Left lung (tissue), 10 donors: ENCODE data around the gene CPLANE2. TPM values are rescaled to one million over a fixed set of nuclear protein-coding genes. Genes with fewer than 3 reads are reported as not detected.
A peak's percentile ranks its signal among the peaks of the same experiment; 100 is the strongest.

ENCODE experiments used
- ATAC-seq: fragments of 200-7000 bp; cut with Tn5 transposase; one replicate; pipeline ENCODE4 v1.9.1; 2020; ENCODE audit warnings: moderate library complexity
- DNase-seq, 4 donors: peaks; one replicate each; pipeline ENCODE4 v3.0.0-alpha.2; 2013 to 2020
- H3K27ac ChIP-seq, 2 donors: fragments of 200-600 bp; sonication (generic) in 1 of 2; one replicate each; pipeline versions ENCODE4 v1.5.0 to v1.8.0; 2020 to 2021
- H3K27me3 ChIP-seq, 2 donors: fragments of 200-600 bp; sonication (generic) in 1 of 2; one replicate each; pipeline versions ENCODE4 v1.5.0 to v1.8.0; 2020 to 2021
- H3K36me3 ChIP-seq, 2 donors: fragments of 200-600 bp; sonication (generic) in 1 of 2; one replicate each; pipeline versions ENCODE4 v1.5.0 to v1.8.0; 2020 to 2021
- H3K4me1 ChIP-seq, 2 donors: fragments of 200-600 bp; one replicate each; pipeline ENCODE4 v1.8.0; 2021
- H3K4me3 ChIP-seq, 2 donors: fragments of 200-600 bp; sonication (generic) in 1 of 2; one replicate each; pipeline versions ENCODE4 v1.5.0 to v1.8.0; 2020 to 2021; ENCODE audit warnings: mild to moderate bottlenecking in 1 of 2
- H3K9me3 ChIP-seq, 2 donors: fragments of 200-600 bp; sonication (generic) in 1 of 2; one replicate each; pipeline versions ENCODE4 v1.5.0 to v1.8.0; 2020 to 2021
- intact Hi-C, 2 donors: fragments of 100-400 bp; cut with DNase I; formaldehyde crosslinking; loops; one replicate each; pipeline versions ENCODE4 v1.11.2 to v1.14.2; 2022
- polyA plus RNA-seq, 6 donors: library from polyadenylated mRNA; unstranded; fragments of 120-200 nt; gene quantifications; one replicate each; pipeline ENCODE4 v1.2.1, GENCODE V29; 2013; ENCODE audit not compliant: insufficient read length in 6 of 6
- total RNA-seq, 2 donors: library from RNA; stranded (reverse); fragmentation: NEBNext Ultra II Directional; extraction: Animal tissue kit (Norgen Biotek cat#: 25700); gene quantifications; one replicate each; pipeline ENCODE4 v1.2.1, GENCODE V29; 2021
- TF ChIP-seq, protein P1 (sequence below), 2 donors: fragments of 200-600 bp; sonication (generic) in 1 of 2; IDR thresholded peaks; one replicate each; pipeline versions ENCODE4 v1.5.0 to v1.8.0; 2021; ENCODE audit warnings: antibody characterized with exemption in 2 of 2
- donor health status: DM: no; HTN: yes; CAD: no.
- donor health status: DM: no; HTN: no; CAD: no.

The CPLANE2 gene
- total and polyA plus RNA-seq, 8 donors = 3.9 to 8.9 (median 5.3) TPM

DNA sequence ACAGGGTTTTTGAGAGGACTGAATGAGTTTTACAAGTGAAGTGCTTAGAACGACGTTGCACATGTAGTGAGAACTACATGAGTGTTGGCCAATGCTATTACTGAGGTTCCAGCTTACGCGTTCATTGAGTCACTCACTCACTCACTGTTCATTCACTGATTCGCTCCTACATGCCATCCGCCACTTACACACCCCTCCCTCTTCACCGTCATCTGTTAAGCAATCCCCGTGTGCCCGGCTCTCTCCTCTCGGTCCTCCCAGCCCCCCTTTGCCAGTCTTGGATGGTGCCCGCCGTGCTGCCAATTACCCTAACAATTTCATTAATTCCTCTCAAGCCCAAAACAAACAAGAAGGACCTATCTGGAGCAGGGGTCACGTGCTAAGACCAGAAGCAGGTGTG lies 53.8 kb downstream of the CPLANE2 start:
- no peaks in the 10 kb centered on the region for H3K9me3 ChIP-seq
- peaks cover 24 to 33% of the 10 kb centered on the region in 2 donors for H3K4me1 ChIP-seq
- TF ChIP-seq, protein P1, sequence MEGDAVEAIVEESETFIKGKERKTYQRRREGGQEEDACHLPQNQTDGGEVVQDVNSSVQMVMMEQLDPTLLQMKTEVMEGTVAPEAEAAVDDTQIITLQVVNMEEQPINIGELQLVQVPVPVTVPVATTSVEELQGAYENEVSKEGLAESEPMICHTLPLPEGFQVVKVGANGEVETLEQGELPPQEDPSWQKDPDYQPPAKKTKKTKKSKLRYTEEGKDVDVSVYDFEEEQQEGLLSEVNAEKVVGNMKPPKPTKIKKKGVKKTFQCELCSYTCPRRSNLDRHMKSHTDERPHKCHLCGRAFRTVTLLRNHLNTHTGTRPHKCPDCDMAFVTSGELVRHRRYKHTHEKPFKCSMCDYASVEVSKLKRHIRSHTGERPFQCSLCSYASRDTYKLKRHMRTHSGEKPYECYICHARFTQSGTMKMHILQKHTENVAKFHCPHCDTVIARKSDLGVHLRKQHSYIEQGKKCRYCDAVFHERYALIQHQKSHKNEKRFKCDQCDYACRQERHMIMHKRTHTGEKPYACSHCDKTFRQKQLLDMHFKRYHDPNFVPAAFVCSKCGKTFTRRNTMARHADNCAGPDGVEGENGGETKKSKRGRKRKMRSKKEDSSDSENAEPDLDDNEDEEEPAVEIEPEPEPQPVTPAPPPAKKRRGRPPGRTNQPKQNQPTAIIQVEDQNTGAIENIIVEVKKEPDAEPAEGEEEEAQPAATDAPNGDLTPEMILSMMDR (IDR thresholded peaks at IDR 0.05) = no peak
- H3K27ac ChIP-seq = peak overlapping the region in 1 of 2 donors; percentile 81
- H3K4me3 ChIP-seq = no peak overlapping the region
- intact Hi-C loops = no loop called here
- ATAC-seq (peak; percentile 60), DNase-seq (peak in 2 of 4 donors; percentile 82 to 83)
- no peaks in the 10 kb centered on the region for H3K27me3 ChIP-seq
- H3K36me3 ChIP-seq = no peaks in the 10 kb centered on the region

DNA sequence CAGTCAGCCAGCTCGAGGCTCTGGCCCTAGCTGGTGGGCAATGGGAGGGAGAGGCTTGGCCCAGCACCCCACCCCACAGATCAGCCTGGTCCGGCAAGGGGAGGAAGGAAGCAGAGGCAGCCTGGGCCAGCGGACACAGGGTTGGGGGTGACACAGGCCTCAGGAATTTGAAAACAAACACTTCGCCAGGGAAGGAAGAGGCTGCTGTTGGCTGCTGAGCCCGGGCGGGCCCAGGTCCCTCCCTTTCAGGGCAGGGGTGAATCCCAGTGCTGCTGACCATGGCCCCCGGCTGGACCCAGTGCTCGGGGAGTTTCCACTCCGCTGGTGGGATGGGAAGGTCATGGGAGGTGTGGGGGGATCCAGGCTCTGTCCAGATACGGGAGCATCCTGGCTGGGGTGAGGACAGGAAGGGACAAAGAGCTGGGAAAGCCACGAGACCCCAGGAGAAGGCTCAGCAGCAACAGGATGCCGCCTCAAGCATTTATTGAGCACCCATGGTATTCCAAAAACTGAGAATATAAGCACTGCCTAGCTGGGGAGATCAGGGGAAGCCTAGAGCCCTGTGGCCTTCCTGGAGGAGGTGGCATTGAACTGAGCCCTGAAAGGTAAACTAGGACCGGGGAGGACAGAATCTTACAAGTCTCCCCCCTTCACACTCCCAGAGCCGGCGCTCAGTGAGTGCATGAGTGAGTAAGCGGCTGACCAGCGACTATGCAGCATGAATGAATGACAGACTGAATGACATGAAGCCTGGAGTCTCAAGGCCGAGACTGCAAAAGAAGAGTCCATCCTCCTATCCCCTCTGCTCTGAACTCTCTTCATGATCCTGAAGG lies 54.9 kb downstream of the CPLANE2 start:
- intact Hi-C loops = no loop called here
- Histone ChIP-seq H3K36me3 (no peaks in the 10 kb centered on the region), H3K4me1 (peaks cover 24 to 29% of the 10 kb centered on the region in 2 donors), H3K27me3 (no peaks in the 10 kb centered on the region), H3K9me3 (no peaks in the 10 kb centered on the region), H3K4me3 (no peak overlapping the region), H3K27ac (peak overlapping the region; percentile 81 to 85)
- DNase-seq = peak; percentile 80 to 93 (median 89)
- TF ChIP-seq, protein P1 (IDR thresholded peaks at IDR 0.05) = no peak
- ATAC-seq = peak; percentile 86

Other genes starting within 250 kb of the CPLANE2 start
- gene SRARP, start 232.9 kb downstream of the CPLANE2 start, total RNA-seq = not detected
- gene SRARP, start 232.9 kb downstream of the CPLANE2 start, polyA plus RNA-seq = under 1 TPM in 4 of 6 donors, not detected in 2; 0.08 to 0.20 (median 0.10) TPM
- gene HSPB7, start 219.1 kb downstream of the CPLANE2 start, total RNA-seq = 10 to 100 TPM in 1 of 2 donors, 1 to 10 TPM in 1; 4.2 to 22.1 TPM
- 1 to 10 TPM; 1.5 to 6.3 (median 2.9) TPM for gene HSPB7, start 219.1 kb downstream of the CPLANE2 start, polyA plus RNA-seq
- under 1 TPM; 0.12 to 0.39 TPM for gene CLCNKA, start 215.1 kb downstream of the CPLANE2 start, total RNA-seq
- gene CLCNKA, start 215.1 kb downstream of the CPLANE2 start, polyA plus RNA-seq = 1 to 10 TPM in 2 of 6 donors, under 1 TPM in 4; 0.48 to 1.4 (median 0.88) TPM
- gene CLCNKB, start 193.4 kb downstream of the CPLANE2 start, total RNA-seq = 1 to 10 TPM in 1 of 2 donors, not detected in 1; 1.1 TPM
- 1 to 10 TPM; 3.9 to 8.0 (median 5.2) TPM for gene CLCNKB, start 193.4 kb downstream of the CPLANE2 start, polyA plus RNA-seq
- not detected for gene FAM131C, start 163.5 kb downstream of the CPLANE2 start, total RNA-seq
- under 1 TPM in 4 of 6 donors, not detected in 2; 0.08 to 0.21 (median 0.17) TPM for gene FAM131C, start 163.5 kb downstream of the CPLANE2 start, polyA plus RNA-seq
- 10 to 100 TPM; 36.9 to 62.6 TPM for gene EPHA2, start 81.1 kb downstream of the CPLANE2 start, total RNA-seq
- 10 to 100 TPM; 12.6 to 38.3 (median 29.5) TPM for gene EPHA2, start 81.1 kb downstream of the CPLANE2 start, polyA plus RNA-seq
- 10 to 100 TPM; 10.4 to 13.1 TPM for gene ARHGEF19, start 24.5 kb downstream of the CPLANE2 start, total RNA-seq
- gene ARHGEF19, start 24.5 kb downstream of the CPLANE2 start, polyA plus RNA-seq = 10 to 100 TPM; 52.9 to 67.7 (median 59.6) TPM
- 10 to 100 TPM; 18.8 to 19.5 TPM for gene FBXO42, start 115.3 kb upstream of the CPLANE2 start, total RNA-seq
- 10 to 100 TPM; 20.3 to 22.4 (median 21.5) TPM for gene FBXO42, start 115.3 kb upstream of the CPLANE2 start, polyA plus RNA-seq
- 100 to 1,000 TPM; 114 to 134 TPM for gene SZRD1, start 130.1 kb upstream of the CPLANE2 start, total RNA-seq
- gene SZRD1, start 130.1 kb upstream of the CPLANE2 start, polyA plus RNA-seq = 10 to 100 TPM; 69.9 to 97.8 (median 89.6) TPM
- not detected for gene SPATA21, start 200.2 kb upstream of the CPLANE2 start, total RNA-seq
- gene SPATA21, start 200.2 kb upstream of the CPLANE2 start, polyA plus RNA-seq = under 1 TPM; 0.14 to 0.46 (median 0.25) TPM
- 10 to 100 TPM; 69.5 to 73.5 TPM for gene NECAP2, start 203.5 kb upstream of the CPLANE2 start, total RNA-seq
- 10 to 100 TPM; 73.8 to 84.1 (median 78.5) TPM for gene NECAP2, start 203.5 kb upstream of the CPLANE2 start, polyA plus RNA-seq